GM18867 (cell line): ENCODE results near the gene BAZ2A.
"Not testable (repeated sequence)": the region's sequence is repeated elsewhere in the genome, so short reads cannot be mapped to it uniquely, and the experiment has no call there.

Experiments
- ATAC-seq: cut with Tn5 transposase; IDR thresholded peaks from one replicate; pipeline ENCODE4 v1.9.1; 2021; ENCODE audit warnings: mild to moderate bottlenecking, moderate library complexity; ENCODE audit not compliant: unreplicated experiment

The BAZ2A gene

DNA sequence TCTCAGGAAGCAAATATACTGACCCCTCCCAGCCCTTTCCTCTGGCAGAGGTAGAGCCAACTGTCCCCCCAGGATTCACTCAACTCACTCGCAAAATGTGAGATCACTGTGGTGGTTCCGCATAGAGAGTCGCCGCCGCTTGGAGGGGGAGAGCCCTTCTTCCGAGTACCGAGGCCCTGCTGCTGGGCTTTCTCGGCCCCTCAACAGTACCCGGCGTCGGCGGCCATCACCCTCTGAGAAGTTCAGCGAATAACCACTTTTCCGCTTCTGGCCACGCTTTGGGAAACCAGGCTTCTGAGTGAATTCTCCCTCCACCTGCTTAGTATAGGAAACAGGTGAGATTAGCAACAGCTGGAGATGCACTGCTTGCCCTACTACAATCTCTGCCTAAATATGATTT lies 31.1 kb downstream of the BAZ2A start:
- ATAC-seq: no peak

DNA sequence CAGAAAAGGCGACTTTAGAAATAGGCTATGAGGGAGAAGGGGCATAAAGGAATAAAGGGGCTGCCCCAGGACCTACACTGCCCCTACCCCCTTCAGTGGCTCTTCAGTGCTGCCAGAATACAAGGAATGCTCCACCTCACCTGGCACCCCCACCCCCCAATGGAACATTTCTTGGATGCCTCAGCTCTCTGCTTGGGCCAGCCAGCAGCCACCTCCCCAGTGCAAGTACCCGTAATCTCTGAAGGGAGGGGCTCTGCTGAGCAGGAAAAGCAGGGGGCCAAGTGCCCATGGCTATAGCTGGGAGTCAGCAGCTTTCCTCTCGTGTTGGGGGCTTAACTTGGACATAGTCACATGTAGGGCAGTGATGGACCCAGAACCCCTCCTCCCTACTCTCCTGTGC lies 33.3 kb downstream of the BAZ2A start:
- ATAC-seq: no peak

DNA sequence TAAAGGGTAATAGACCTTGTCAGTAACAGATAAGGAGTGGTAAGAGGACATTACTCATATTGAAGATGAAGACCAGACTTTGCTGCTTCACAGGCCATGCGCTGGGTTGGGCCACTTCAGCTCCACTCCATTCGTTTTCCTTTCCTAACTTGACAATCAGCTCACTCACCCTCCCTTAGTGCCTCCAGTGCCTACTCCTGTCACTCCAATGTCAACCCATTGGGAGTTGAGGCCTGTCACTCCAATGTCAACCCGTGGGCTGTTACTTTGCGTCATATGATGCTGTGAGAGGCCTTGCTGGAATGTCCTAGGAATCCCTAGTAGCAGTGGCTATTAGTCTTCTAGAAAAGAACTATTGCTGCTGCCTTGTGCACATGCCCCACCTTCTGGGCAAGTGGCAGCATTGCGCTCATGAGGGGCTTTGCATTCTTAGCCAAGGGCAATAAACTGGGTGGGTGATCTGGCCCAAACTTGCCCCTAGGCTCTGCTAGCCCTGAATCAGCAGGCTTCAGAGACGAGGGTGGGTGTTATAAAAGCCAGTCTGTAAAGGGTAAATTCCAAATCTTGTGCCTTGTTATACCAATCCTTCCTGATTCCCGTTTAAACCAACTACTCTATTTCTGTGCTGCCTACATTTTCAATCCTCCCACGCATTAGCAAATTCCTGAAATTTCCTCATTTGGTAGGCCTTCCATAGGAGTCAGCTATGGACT lies 36.1 kb downstream of the BAZ2A start:
- no peak for ATAC-seq

DNA sequence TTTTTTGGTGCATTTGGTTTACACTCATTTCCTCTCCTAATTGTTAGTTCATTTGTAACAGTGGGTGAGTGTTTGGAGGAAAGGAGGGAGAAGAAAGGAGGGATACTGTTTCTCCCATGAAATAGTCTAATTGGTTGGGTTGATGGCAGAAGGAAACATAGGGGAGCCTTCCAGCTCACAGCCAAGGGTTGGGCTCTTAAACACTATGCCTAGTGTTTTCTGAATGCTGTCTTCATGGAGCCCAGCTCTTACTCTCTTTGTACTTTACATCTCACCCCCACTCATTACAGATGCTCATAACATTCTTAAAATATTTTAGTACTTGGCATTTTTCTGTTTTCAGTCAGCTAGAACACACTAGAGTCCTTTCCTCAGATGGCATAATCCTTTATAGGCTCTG lies 38.2 kb downstream of the BAZ2A start:
- no peak for ATAC-seq

DNA sequence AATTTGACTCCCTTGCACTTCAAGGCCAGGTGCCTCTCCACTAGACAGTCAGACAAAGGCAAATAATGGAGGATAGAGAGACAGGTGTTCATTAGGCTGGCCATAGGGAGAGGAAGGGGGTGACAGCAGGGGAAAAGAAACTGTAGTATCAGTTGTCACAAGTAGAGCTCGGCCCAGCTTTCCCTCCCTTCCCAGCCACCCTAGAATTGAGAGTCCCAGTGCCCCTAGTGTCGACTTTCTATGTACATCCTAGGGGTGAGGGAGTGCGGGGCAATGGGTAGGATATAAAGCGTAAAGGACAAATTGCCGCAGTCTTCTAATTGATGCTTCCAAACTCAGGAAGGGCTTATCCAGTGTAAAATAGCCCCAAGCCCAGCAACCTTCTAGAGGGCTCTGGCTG lies 39.0 kb downstream of the BAZ2A start:
- no peak for ATAC-seq

DNA sequence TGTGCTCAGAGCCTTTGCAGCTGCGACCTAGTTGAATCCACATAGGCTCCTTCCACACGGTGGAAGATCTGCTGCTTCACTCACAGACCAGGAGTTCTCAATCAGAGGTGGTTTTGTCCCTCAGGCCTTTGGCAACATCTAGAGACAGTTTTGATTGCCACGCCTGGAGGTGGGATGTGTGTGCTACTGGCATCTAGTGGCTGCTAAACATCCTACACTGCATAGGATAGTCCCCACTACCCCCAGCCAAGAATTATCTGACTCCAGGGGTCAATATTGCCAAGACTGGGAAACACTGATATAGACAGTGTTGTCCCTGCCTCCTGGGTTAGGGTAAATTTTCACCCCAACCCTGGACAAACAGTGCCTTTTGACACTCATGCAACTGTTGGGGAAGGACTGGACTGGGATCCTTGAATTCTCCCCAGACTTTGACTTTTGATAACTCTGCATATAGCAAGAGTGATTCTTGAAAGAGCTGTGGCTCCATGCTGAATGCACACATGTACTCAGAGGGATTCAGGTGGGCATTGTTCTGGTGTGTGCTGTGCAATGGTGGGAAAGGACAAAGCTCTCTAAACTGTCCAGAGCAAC lies 39.8 kb downstream of the BAZ2A start:
- no peak for ATAC-seq

DNA sequence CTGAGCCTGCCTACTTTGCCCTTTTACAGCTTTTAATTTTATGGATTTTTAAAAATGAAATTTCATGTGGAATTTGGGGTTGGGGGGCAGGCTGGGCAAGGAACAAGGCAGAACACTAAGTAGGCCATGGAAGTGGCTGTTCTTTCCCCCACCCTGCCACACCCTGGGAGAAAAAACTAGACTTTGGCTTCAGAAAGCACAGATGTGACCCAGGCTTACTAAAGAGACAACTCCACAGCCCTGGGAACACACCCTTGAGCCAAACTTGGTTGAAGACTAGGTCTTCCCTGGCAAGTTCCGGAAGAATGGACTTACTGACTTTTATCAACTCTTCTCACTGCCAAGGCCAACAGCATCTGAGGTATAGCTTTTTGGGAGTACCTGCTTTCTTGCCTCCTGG lies 40.3 kb downstream of the BAZ2A start:
- ATAC-seq: no peak

DNA sequence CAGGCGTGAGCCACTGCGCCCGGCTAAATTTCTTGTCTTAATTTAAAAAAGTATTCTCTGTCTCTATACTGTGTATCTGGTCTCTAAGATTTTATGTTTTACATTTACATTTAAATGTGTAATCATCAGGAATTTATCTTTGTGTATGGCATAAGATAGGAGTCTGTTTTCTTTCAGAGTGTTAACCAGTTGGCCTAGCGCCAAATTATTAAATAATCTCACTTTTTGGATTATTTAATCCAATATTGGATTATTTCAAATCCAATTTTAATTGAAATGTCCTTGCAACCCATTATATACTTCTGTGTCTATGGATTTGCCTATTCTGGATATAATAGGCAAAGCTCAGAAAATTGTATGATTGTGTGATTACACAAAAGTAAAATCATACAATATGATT lies 45.0 kb downstream of the BAZ2A start:
- ATAC-seq: no peak

DNA sequence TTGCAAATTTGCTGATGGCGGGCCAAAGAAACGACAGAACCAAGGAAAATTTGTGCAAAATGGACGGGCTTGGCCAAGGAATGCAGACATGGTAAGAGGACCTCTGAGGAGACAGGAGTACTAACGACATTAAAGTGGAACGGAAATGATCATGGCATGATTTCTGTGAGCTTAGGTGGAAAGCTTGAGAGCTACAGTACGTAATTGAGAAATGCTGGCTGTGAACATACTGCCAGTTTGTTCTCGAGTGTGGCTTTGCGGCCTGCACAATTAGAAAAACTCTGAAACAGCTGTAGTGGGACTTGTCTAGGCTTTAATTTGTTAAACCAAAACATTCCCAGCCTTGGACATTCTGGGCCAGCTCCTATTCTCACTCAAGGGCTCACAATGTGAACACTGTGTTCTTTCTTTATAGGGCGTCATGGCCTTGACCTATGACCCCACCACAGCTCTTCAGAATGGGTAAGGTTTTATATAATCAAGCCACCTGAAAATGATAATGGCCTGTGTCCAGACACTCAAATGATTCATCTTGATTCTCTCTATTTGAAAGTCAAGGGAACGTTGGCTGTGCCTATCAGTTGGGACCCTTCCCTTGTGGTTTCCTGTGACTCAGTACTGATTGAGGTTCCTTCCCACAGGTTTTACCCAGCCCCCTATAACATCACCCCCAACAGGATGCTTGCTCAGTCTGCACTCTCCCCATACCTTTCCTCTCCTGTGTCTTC lies 48.5 kb downstream of the BAZ2A start:
- no peak for ATAC-seq

DNA sequence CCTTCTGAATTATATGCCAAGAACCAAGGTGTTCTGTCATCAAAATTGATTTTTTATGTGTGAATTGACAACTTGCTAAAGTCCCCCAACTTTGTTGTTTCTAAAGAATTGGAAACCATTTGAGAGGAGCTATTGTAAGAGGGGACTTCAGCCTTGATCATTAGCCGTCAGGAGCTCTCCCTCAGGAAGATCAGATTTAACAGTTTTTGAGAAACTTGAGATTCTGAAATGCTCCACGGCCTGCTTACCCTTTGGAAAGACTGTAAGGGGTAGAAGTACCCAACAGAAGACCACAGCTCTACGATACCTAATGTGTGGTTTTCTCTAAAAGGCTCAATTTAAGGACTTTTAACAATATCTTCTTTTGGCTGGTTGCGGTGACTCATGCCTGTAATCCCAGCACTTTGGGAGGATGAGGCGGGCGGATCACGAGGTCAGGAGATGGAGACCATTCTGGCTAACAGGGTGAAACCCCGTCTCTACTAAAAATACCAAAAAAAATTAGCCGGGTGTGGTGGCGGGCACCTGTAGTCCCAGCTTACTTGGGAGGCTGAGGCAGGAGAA lies 51.1 kb downstream of the BAZ2A start:
- no peak for ATAC-seq

DNA sequence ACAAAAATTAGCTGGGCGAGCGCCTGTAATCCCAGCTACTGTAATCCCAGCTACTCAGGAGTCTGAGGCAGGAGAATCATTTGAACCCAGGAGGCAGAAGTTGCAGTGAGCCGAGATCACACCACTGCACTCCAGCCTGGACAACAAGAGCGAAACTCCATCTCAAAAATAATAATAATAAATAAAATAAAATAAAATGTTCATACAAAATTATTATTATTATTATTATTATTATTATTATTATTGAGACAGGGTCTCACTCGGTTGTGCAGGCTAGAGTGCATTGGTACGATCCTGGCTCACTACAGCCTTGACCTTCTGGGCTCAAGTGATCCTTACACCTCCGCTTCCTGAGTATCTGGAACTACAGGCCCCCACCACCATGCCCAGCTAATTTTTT lies 52.9 kb downstream of the BAZ2A start:
- ATAC-seq: not testable (repeated sequence)

DNA sequence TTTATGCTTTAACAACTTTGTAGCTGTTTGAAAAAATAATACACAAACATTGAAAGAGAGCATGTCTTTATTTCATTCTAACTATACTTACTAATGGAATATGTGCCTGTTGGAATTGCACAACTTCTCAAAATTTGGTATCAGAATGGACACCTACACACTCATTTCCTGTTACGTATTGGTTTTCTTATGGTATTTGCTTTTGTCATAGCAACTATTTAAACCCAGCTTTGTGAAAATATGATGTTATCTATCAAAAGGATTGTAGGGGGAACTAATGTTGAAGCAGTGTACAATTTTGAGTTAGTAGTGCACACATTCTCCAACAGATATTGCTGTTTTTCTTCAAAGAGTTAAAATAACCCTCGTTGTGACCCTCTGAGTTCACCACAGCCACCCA lies 55.9 kb downstream of the BAZ2A start:
- no peak for ATAC-seq

DNA sequence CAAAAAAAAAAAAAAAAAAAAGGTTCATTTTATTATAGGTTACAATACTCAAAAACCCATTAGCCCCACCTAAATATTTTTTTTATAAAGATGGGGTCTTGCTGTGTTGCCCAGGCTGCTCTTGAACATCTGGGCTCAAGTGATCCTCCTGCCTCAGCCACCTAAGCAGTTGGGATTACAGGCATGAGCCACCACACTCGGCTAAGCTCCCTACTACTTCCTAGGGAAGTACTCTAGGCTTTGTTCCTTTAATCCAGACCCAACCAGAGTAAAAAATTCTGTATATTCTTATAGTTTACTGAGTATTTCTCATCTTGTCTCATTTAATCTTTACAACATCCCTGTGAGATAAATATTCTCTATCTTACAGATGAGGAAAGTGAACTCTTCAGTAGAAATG lies 57.8 kb downstream of the BAZ2A start:
- ATAC-seq: no peak

DNA sequence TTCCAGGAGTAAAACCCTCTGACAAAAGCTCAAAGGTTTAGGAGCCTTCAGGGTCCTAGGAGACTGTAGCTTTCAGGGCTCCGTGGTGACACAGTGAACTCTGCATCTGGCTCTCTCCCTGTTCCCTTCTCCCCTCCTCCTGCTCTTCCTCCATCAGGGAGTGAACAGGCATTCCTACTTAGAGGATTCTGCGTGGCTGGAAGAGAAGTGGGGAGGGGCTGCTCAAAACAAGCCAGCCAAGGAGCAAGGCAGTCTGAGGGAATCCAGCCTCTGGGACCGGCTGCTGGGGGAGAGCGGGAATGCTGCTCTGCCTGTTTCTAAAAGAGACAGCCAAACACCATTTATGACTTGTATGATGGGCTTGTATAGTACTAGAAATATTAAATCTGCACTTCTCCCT lies 59.0 kb downstream of the BAZ2A start:
- no peak for ATAC-seq

DNA sequence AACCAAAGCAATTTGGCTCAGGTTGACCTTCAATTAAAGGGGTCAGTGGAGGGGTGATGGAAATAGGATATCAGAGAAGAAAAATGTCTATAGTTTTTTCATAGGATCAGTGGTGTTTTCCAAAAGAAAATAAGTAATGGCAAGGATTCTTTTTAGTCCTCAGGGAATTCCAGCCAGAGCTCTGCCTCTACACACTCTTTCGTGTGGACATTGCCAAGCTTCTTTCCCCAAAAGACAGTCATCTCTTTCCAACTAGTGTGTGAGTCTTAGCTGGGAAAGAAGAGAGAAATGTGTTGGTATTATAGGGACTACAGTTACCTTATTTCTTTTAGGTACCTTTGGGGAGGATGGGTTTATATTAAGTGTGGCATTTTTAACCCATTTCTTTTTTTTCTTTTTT lies 62.0 kb downstream of the BAZ2A start:
- no peak for ATAC-seq

DNA sequence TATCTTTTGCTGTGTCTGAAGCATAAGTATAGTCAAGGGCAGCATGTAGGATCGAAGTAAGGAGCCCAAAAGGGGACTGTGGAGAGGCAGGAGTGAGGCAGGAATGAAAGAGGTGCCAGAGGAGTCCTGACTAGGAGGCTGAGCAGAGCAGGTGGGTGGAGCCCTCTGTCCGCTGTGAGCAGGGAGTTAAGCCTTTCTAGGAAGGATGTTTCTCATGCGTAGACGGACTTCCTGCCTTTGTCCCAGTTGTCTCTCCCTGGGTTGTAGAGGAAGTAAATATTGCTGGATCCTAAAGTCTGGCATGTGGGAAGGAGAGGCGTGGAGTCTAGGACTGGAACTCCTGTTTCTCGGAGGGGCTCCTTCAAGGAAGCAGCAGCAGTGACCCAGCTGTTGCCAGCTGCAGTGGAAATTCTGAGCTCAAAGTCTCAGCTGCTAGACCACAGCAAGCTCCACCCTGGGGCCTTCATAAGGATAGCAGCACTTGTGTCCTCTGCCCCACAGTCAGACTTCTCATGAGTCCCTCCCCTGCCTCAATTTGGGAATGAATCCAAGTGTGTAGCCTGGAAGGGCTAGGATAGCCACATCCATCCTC lies 64.5 kb downstream of the BAZ2A start:
- ATAC-seq: peak; percentile 53

DNA sequence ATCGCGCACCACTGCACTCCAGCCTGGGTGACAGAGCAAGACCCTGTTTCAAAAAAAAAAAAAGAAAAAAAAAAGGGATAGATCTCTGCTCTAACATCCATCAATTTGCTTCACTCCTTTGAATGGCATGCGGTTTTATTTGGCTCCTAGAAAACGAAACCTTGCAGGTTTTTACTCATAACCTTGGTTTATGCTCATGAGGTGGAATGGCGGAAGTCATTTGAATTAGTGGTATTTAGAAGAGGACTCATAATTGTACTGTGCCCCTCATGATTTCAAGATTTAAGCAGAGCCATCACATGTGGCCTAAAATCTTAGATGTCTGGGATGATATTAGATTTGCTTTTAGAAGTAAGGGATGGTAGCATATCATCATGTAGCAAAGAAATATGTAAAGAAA lies 79.1 kb downstream of the BAZ2A start:
- no peak for ATAC-seq

DNA sequence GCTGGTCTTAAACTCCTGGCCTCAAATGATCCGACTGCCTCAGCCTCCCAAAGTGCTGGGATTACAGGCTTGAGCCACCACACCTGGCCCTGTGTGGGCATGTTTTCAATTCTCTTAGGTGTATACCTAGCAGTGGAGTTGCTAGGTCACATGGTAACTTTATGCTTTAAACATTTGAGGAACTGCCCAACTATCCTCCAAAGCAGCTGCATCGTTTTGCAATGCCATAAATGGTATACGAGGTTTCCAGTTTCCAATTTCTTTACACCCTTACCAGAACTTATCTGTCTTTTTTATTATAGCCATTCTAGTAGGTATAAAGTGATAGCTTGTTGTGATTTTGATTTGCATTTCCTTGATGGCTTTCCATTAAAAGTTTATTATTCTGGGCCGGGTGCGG lies 83.4 kb downstream of the BAZ2A start:
- no peak for ATAC-seq
